Measurements from ENCODE around the gene FXYD2.
A peak's percentile ranks its signal among the peaks of the same experiment; 100 is the strongest.

GRCh38 chr11:117822074-117823033 is 2.2 kb downstream of the FXYD2 start:
- TF ChIP-seq CTCF (IDR thresholded peaks at IDR 0.05; ENCODE audit: control extremely low read depth in 1 of 3, insufficient read depth in 1 of 3, low read depth in 1 of 3, low read length in 3 of 3), result peak in 2 of 3 experiments; percentile 72 to 79; a peak in 3 of 4 replicates
- no peak for TF ChIP-seq CREB1 (IDR thresholded peaks at IDR 0.05)
- TF ChIP-seq ATF3 (IDR thresholded peaks at IDR 0.05; ENCODE audit: insufficient read depth, low read depth, low read length), result no peak
- no peak for TF ChIP-seq ATF2 (IDR thresholded peaks at IDR 0.05; ENCODE audit: low read length)
- peak; percentile 54 to 71 for TF ChIP-seq RAD21 (IDR thresholded peaks at IDR 0.05 in 1 of 2, conservative IDR thresholded peaks at IDR 0.05 in 1 of 2; ENCODE audit: low read depth in 2 of 2, low read length in 2 of 2)
- no peak for TF ChIP-seq ZNF274 (IDR thresholded peaks at IDR 0.05; ENCODE audit: borderline replicate concordance, extremely low read depth, low read length)
- TF ChIP-seq PHF8 (conservative IDR thresholded peaks at IDR 0.05; ENCODE audit: low read depth, low read length), result no peak
- TF ChIP-seq NRF1 (IDR thresholded peaks at IDR 0.05; ENCODE audit: low read depth, low read length), result no peak
- TF ChIP-seq POLR2A (IDR thresholded peaks at IDR 0.05; ENCODE audit: control extremely low read depth in 1 of 2, low read depth in 2 of 2, low read length in 2 of 2), result no peak
- TF ChIP-seq SRF (IDR thresholded peaks at IDR 0.05; ENCODE audit: low read depth, low read length), result no peak
- no peak for TF ChIP-seq EZH2 (IDR thresholded peaks at IDR 0.05; ENCODE audit: low read depth, low read length, severe bottlenecking)
